Measurements from ENCODE around the gene PLB1. TPM values are rescaled to one million over a fixed set of nuclear protein-coding genes. Genes with fewer than 3 reads are reported as not detected.

The PLB1 gene
- total and polyA plus RNA-seq, 9 of the 15 experiments (the other 6 are each of a cell fraction or from before 2014, with no cell fraction given): 0.01 to 0.09 (median 0.07) TPM; not detected in 2

- intact Hi-C loops (cut with micrococcal nuclease): loop anchor here (5.0 kb wide), 2 partner anchors 642 to 747 kb away; no protein-coding TSS in a partner anchor
- TF ChIP-seq, protein P1, sequence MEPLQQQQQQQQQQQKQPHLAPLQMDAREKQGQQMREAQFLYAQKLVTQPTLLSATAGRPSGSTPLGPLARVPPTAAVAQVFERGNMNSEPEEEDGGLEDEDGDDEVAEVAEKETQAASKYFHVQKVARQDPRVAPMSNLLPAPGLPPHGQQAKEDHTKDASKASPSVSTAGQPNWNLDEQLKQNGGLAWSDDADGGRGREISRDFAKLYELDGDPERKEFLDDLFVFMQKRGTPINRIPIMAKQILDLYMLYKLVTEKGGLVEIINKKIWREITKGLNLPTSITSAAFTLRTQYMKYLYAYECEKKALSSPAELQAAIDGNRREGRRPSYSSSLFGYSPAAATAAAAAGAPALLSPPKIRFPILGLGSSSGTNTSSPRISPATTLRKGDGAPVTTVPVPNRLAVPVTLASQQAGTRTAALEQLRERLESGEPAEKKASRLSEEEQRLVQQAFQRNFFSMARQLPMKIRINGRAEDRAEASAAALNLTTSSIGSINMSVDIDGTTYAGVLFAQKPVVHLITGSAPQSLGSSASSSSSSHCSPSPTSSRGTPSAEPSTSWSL (CRISPR knock-in tag; IDR thresholded peaks at IDR 0.05; ENCODE audit: borderline replicate concordance): no peak
- no peak for TF ChIP-seq ZNF584 (CRISPR knock-in tag; IDR thresholded peaks at IDR 0.05; ENCODE audit: low read depth)
- peak; percentile 27; the same call in 1 of the 2 replicates for TF ChIP-seq JUNB (CRISPR knock-in tag; conservative IDR thresholded peaks at IDR 0.05)
- TF ChIP-seq ZNF165 (CRISPR knock-in tag; IDR thresholded peaks at IDR 0.05; ENCODE audit: borderline replicate concordance): no peak
- no peak for TF ChIP-seq RBM39 (optimal IDR thresholded peaks at IDR 0.05; ENCODE audit: low read depth, low read length)
- TF ChIP-seq RBM14 (IDR thresholded peaks at IDR 0.05; ENCODE audit: borderline replicate concordance, insufficient read depth, low read depth, low read length): no peak
- TF ChIP-seq, protein P2, sequence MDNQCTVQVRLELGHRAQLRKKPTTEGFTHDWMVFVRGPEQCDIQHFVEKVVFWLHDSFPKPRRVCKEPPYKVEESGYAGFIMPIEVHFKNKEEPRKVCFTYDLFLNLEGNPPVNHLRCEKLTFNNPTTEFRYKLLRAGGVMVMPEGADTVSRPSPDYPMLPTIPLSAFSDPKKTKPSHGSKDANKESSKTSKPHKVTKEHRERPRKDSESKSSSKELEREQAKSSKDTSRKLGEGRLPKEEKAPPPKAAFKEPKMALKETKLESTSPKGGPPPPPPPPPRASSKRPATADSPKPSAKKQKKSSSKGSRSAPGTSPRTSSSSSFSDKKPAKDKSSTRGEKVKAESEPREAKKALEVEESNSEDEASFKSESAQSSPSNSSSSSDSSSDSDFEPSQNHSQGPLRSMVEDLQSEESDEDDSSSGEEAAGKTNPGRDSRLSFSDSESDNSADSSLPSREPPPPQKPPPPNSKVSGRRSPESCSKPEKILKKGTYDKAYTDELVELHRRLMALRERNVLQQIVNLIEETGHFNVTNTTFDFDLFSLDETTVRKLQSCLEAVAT (IDR thresholded peaks at IDR 0.05): no peak
- TF ChIP-seq CGGBP1 (CRISPR knock-in tag; IDR thresholded peaks at IDR 0.05): no peak
- TF ChIP-seq, protein P3, sequence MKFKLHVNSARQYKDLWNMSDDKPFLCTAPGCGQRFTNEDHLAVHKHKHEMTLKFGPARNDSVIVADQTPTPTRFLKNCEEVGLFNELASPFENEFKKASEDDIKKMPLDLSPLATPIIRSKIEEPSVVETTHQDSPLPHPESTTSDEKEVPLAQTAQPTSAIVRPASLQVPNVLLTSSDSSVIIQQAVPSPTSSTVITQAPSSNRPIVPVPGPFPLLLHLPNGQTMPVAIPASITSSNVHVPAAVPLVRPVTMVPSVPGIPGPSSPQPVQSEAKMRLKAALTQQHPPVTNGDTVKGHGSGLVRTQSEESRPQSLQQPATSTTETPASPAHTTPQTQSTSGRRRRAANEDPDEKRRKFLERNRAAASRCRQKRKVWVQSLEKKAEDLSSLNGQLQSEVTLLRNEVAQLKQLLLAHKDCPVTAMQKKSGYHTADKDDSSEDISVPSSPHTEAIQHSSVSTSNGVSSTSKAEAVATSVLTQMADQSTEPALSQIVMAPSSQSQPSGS (CRISPR knock-in tag; IDR thresholded peaks at IDR 0.05): no peak; the same call in 1 of the 2 replicates
- TF ChIP-seq ZNF764 (CRISPR knock-in tag; IDR thresholded peaks at IDR 0.05; ENCODE audit: low read depth): no peak
- TF ChIP-seq, protein P4, sequence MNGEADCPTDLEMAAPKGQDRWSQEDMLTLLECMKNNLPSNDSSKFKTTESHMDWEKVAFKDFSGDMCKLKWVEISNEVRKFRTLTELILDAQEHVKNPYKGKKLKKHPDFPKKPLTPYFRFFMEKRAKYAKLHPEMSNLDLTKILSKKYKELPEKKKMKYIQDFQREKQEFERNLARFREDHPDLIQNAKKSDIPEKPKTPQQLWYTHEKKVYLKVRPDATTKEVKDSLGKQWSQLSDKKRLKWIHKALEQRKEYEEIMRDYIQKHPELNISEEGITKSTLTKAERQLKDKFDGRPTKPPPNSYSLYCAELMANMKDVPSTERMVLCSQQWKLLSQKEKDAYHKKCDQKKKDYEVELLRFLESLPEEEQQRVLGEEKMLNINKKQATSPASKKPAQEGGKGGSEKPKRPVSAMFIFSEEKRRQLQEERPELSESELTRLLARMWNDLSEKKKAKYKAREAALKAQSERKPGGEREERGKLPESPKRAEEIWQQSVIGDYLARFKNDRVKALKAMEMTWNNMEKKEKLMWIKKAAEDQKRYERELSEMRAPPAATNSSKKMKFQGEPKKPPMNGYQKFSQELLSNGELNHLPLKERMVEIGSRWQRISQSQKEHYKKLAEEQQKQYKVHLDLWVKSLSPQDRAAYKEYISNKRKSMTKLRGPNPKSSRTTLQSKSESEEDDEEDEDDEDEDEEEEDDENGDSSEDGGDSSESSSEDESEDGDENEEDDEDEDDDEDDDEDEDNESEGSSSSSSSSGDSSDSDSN (IDR thresholded peaks at IDR 0.05; ENCODE audit: borderline replicate concordance in 1 of 2, low read depth in 2 of 2, low read length in 2 of 2): no peak
- TF ChIP-seq TEAD1 (CRISPR knock-in tag; IDR thresholded peaks at IDR 0.05): no peak
Measured at GRCh38 chr2:28449488-28450395, 46.1 kb upstream of the PLB1 start.

More at GRCh38 chr2:28449488-28450395, 46.1 kb upstream of the PLB1 start:
- DNase-seq (ENCODE audit: extremely low read depth in 1 of 4, low spot score in 3 of 4) (peak; percentile 32 to 60 (median 40)), FAIRE-seq (peak; percentile 44), ATAC-seq (peak; percentile 27)
- no peaks in the 10 kb centered on the region for H3K36me3 ChIP-seq (ENCODE audit: control insufficient read depth, insufficient read depth, low read length)
- 0 out of 5 replicates have a peak, but pooled peaks cover 0 to 11% of the 10 kb centered on the region in 2 experiments for H3K27me3 ChIP-seq (ENCODE audit: control insufficient read depth in 2 of 2, insufficient read depth in 2 of 2, low read length in 2 of 2)
- ChIA-PET CTCF (ENCODE audit: low intra/inter-chr PET ratio) (no interaction called here), POLR2A (interaction anchor here (0.7 kb wide), 1 partner anchor 139 kb away, joined by 3 read pairs; no protein-coding TSS in a partner anchor)
- 3% methylated on average over 17 of the region's 17 CpGs for WGBS (ENCODE audit: insufficient coverage, low coverage, missing lambda C conversion rate)
- in situ Hi-C loops (cut with MboI): no loop called here
- no peaks in the 10 kb centered on the region for H3K9me3 ChIP-seq (replicated peaks; ENCODE audit: control insufficient read depth, insufficient read depth, low read depth, low read length)
- no peak overlapping the region for H3K4me3 ChIP-seq
- H3K4me2 ChIP-seq (ENCODE audit: insufficient read depth, low read length): peak overlapping the region; percentile 51
- H4K20me1 ChIP-seq (replicated peaks; ENCODE audit: control insufficient read depth, insufficient read depth, low read length): 0 out of 2 replicates have a peak, but pooled peaks cover 7% of the 10 kb centered on the region
- H3K4me1 ChIP-seq (replicated peaks in 1 of 2; ENCODE audit: control insufficient read depth in 2 of 2, insufficient read depth in 2 of 2, low read length in 2 of 2): peaks cover 7 to 10% of the 10 kb centered on the region in 2 experiments; a peak in 4 of 5 replicates
- no TSS peak for BruUV-seq (replicated peaks)
- no peaks in the 10 kb centered on the region for H3K9me1 ChIP-seq (ENCODE audit: control insufficient read depth, insufficient read depth, low read length)
- H3K79me2 ChIP-seq (ENCODE audit: control insufficient read depth, insufficient read depth, low read length): no peaks in the 10 kb centered on the region
- no peak overlapping the region for H3K27ac ChIP-seq (ENCODE audit: extremely low read depth, low read depth, low read length)
- peak overlapping the region; percentile 72 for H2AFZ ChIP-seq (ENCODE audit: low read depth, low read length)
- H3K9ac ChIP-seq (ENCODE audit: insufficient read depth in 1 of 2, low read depth in 2 of 2, low read length in 2 of 2): no peak overlapping the region

All from K562 (cell line).